Ishikawa (cell line): Measurements from ENCODE around the gene SUPT5H.

Experiments used
- CREB1 ChIP-seq: IDR thresholded peaks from 2 replicates; pipeline ENCODE4 v1.6.1; 2012; ENCODE audit warnings: low read depth
- EP300 ChIP-seq: IDR thresholded peaks from 2 replicates; pipeline ENCODE4 v1.6.1; 2012; ENCODE audit warnings: borderline replicate concordance
- FOXM1 ChIP-seq: IDR thresholded peaks from 2 replicates; pipeline ENCODE4 v1.6.1; 2012; ENCODE audit warnings: low read depth, borderline replicate concordance
- RAD21 ChIP-seq: IDR thresholded peaks from 2 replicates; pipeline ENCODE4 v1.6.1; 2012; ENCODE audit warnings: low read depth
- TAF1 ChIP-seq: IDR thresholded peaks from 2 replicates; pipeline ENCODE4 v1.6.1; 2012; ENCODE audit warnings: low read depth, mild to moderate bottlenecking
- TEAD4 ChIP-seq: IDR thresholded peaks from 2 replicates; pipeline ENCODE4 v1.6.1; 2012
- YY1 ChIP-seq: IDR thresholded peaks from 2 replicates; pipeline ENCODE4 v1.6.1; 2012; ENCODE audit warnings: low read depth
- TF ChIP-seq, protein P1 (sequence below): IDR thresholded peaks from 2 replicates; pipeline ENCODE4 v1.6.1; 2012
- TF ChIP-seq, protein P2 (sequence below): IDR thresholded peaks from 2 replicates; pipeline ENCODE4 v1.6.1; 2012; ENCODE audit warnings: low read depth, mild to moderate bottlenecking
- TF ChIP-seq, protein P3 (sequence below): IDR thresholded peaks from 2 replicates; pipeline ENCODE4 v1.6.1; 2012

DNA sequence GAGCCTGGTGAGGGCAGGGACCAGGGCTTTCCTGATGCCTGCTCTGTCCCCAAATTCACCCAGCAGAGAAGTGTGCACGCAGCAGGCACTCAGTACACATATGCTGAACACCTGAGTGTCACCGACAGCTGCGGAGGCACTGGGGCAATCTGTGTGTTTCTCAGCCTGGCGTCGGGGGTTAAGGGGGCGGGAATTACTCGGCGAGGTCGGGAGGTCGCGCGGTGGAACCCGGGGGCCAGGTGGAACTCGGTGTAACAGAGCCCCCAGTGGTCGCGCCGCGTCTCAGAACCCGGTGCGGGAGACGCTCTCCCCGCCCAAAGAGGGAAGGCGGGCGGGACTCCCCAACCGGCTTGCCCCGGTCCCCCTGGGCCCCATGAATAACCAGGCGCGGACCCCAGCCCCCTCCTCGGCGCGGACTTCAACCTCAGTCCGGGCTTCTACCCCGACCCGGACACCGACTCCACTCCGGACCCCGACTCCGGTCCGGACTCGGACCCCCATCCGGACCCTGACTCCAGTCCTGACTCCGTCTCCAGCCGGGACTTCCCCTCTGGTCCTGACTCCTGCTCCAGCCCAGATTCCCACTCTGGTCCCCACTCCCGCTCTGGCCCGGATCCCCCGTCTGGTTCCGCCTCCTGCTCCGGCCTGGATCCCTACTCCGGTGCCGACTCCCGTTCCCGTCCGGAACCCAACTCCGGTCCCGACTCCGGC is 69.6 kb downstream of the SUPT5H start, which contains the start of gene SELENOV:
- TF ChIP-seq, protein P1, sequence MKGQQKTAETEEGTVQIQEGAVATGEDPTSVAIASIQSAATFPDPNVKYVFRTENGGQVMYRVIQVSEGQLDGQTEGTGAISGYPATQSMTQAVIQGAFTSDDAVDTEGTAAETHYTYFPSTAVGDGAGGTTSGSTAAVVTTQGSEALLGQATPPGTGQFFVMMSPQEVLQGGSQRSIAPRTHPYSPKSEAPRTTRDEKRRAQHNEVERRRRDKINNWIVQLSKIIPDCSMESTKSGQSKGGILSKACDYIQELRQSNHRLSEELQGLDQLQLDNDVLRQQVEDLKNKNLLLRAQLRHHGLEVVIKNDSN = no peak
- TF ChIP-seq YY1 (no peak), TEAD4 (no peak), FOXM1 (no peak), TAF1 (no peak), EP300 (no peak), RAD21 (no peak), CREB1 (no peak)
- TF ChIP-seq, protein P2, sequence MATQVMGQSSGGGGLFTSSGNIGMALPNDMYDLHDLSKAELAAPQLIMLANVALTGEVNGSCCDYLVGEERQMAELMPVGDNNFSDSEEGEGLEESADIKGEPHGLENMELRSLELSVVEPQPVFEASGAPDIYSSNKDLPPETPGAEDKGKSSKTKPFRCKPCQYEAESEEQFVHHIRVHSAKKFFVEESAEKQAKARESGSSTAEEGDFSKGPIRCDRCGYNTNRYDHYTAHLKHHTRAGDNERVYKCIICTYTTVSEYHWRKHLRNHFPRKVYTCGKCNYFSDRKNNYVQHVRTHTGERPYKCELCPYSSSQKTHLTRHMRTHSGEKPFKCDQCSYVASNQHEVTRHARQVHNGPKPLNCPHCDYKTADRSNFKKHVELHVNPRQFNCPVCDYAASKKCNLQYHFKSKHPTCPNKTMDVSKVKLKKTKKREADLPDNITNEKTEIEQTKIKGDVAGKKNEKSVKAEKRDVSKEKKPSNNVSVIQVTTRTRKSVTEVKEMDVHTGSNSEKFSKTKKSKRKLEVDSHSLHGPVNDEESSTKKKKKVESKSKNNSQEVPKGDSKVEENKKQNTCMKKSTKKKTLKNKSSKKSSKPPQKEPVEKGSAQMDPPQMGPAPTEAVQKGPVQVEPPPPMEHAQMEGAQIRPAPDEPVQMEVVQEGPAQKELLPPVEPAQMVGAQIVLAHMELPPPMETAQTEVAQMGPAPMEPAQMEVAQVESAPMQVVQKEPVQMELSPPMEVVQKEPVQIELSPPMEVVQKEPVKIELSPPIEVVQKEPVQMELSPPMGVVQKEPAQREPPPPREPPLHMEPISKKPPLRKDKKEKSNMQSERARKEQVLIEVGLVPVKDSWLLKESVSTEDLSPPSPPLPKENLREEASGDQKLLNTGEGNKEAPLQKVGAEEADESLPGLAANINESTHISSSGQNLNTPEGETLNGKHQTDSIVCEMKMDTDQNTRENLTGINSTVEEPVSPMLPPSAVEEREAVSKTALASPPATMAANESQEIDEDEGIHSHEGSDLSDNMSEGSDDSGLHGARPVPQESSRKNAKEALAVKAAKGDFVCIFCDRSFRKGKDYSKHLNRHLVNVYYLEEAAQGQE = no peak
- TF ChIP-seq, protein P3, sequence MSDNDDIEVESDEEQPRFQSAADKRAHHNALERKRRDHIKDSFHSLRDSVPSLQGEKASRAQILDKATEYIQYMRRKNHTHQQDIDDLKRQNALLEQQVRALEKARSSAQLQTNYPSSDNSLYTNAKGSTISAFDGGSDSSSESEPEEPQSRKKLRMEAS = no peak
